Cardiac muscle cell (in vitro differentiated cells and primary cell): ENCODE measurements around the gene MPDZ. TPM values are rescaled to one million over a fixed set of nuclear protein-coding genes. Genes with fewer than 3 reads are reported as not detected.
A peak's percentile ranks its signal among the peaks of the same experiment; 100 is the strongest.

Experiments
- DNase-seq, 2 donors: peaks; one replicate each; pipeline versions ENCODE4 v3.0.0 to v3.0.0-alpha.2; 2010 to 2017; ENCODE audit warnings: low read depth in 1 of 2, low spot score in 1 of 2
- H3K27ac ChIP-seq: fragments of 200-600 bp; sonication (generic); 2 replicates; pipeline ENCODE4 v1.5.1; 2016
- H3K27me3 ChIP-seq: fragments of 200-600 bp; sonication (generic); 2 replicates; pipeline ENCODE4 v1.6.0; 2016; ENCODE audit warnings: control low read depth
- H3K36me3 ChIP-seq: fragments of 200-600 bp; sonication (generic); 2 replicates; pipeline ENCODE4 v1.5.1; 2016; ENCODE audit warnings: control low read depth
- H3K4me1 ChIP-seq: fragments of 200-600 bp; sonication (generic); 2 replicates; pipeline ENCODE4 v1.8.1; 2017; ENCODE audit warnings: low read depth, mild to moderate bottlenecking, mixed run types
- H3K4me3 ChIP-seq: fragments of 200-600 bp; sonication (generic); 2 replicates; pipeline ENCODE4 v1.5.1; 2016; ENCODE audit warnings: mild to moderate bottlenecking
- H3K9me3 ChIP-seq: fragments of 200-600 bp; sonication (generic); 2 replicates; pipeline ENCODE4 v1.5.1; 2017; ENCODE audit warnings: low read depth, mild to moderate bottlenecking, control low read depth
- CTCF ChIP-seq: IDR thresholded peaks from 2 replicates; pipeline ENCODE4 v1.5.1; 2012; ENCODE audit warnings: low read depth, mild to moderate bottlenecking, low read length
- polyA plus RNA-seq: library from polyadenylated mRNA; unstranded; fragments of >200 nt; fragmentation: Nextera tagmentation; extraction: Ambion mirVana; gene quantifications from 2 replicates; pipeline ENCODE4 v1.2.1, GENCODE V29; 2016
- total RNA-seq: library from RNA; depleted of rRNA; stranded (reverse); fragments of >200 nt; gene quantifications from 2 replicates; pipeline ENCODE4 v1.2.3, GENCODE V29; 2016

MPDZ gene
- total and polyA plus RNA-seq, 2 experiments from 2014 or later = 31.3 to 83.1 TPM

GRCh38 chr9:13296972-13297371 lies 17.5 kb upstream of the MPDZ start:
- Histone ChIP-seq H3K9me3 (no peaks in the 10 kb centered on the region), H3K4me1 (no peaks in the 10 kb centered on the region), H3K36me3 (no peaks in the 10 kb centered on the region), H3K27ac (no peak overlapping the region), H3K4me3 (no peak overlapping the region), H3K27me3 (no peaks in the 10 kb centered on the region)
- no peak for TF ChIP-seq CTCF
- DNase-seq = no peak

GRCh38 chr9:13295556-13295955 lies 16.1 kb upstream of the MPDZ start:
- Histone ChIP-seq H3K9me3 (no peaks in the 10 kb centered on the region), H3K4me1 (no peaks in the 10 kb centered on the region), H3K36me3 (no peaks in the 10 kb centered on the region), H3K27ac (no peak overlapping the region), H3K27me3 (no peaks in the 10 kb centered on the region), H3K4me3 (no peak overlapping the region)
- TF ChIP-seq CTCF = no peak
- DNase-seq = no peak

- Histone ChIP-seq H3K4me3 (no peak overlapping the region), H3K4me1 (no peaks in the 10 kb centered on the region), H3K9me3 (no peaks in the 10 kb centered on the region), H3K27me3 (no peaks in the 10 kb centered on the region), H3K36me3 (no peaks in the 10 kb centered on the region), H3K27ac (no peak overlapping the region)
- no peak for TF ChIP-seq CTCF
- DNase-seq = peak in 1 of 2 donors; percentile 9
Observed at GRCh38 chr9:13292782-13293181, 13.3 kb upstream of the MPDZ start.

GRCh38 chr9:13292158-13292557 lies 12.7 kb upstream of the MPDZ start:
- Histone ChIP-seq H3K27ac (no peak overlapping the region), H3K4me3 (no peak overlapping the region), H3K9me3 (no peaks in the 10 kb centered on the region), H3K36me3 (no peaks in the 10 kb centered on the region), H3K27me3 (no peaks in the 10 kb centered on the region), H3K4me1 (no peaks in the 10 kb centered on the region)
- TF ChIP-seq CTCF = no peak
- DNase-seq = no peak

- Histone ChIP-seq H3K27me3 (no peaks in the 10 kb centered on the region), H3K4me1 (no peaks in the 10 kb centered on the region), H3K27ac (no peak overlapping the region), H3K9me3 (no peaks in the 10 kb centered on the region), H3K4me3 (no peak overlapping the region), H3K36me3 (no peaks in the 10 kb centered on the region)
- DNase-seq = no peak
- no peak for TF ChIP-seq CTCF
Observed at GRCh38 chr9:13291718-13292117, 12.2 kb upstream of the MPDZ start.

- Histone ChIP-seq H3K27me3 (no peaks in the 10 kb centered on the region), H3K4me3 (no peak overlapping the region), H3K4me1 (peaks cover 13% of the 10 kb centered on the region), H3K9me3 (no peaks in the 10 kb centered on the region), H3K36me3 (no peaks in the 10 kb centered on the region), H3K27ac (peak overlapping the region; percentile 14)
- no peak for DNase-seq
- TF ChIP-seq CTCF = no peak
Observed at GRCh38 chr9:13284011-13284410, 4.5 kb upstream of the MPDZ start.
